Daoy (cell line): ENCODE results near the gene FRMD8. TPM values are rescaled to one million over a fixed set of nuclear protein-coding genes. Genes with fewer than 3 reads are reported as not detected.
"Not testable (repeated sequence)": the region's sequence is repeated elsewhere in the genome, so short reads cannot be mapped to it uniquely, and the experiment has no call there.

Experiments
- DNase-seq: peaks from one replicate; pipeline ENCODE4 v3.0.0-alpha.2; 2015; ENCODE audit warnings: low read depth
- total RNA-seq: library from RNA; depleted of rRNA; stranded (reverse); fragments of >200 nt; shearing (Covaris generic); gene quantifications from 2 replicates; pipeline ENCODE4 v1.2.3, GENCODE V29; 2014

FRMD8 gene
- total RNA-seq, 1 experiment from 2014 or later = 48.9 TPM

GRCh38 chr11:65434667-65435410 lies 48.4 kb downstream of the FRMD8 start:
- no peak for DNase-seq

DNA sequence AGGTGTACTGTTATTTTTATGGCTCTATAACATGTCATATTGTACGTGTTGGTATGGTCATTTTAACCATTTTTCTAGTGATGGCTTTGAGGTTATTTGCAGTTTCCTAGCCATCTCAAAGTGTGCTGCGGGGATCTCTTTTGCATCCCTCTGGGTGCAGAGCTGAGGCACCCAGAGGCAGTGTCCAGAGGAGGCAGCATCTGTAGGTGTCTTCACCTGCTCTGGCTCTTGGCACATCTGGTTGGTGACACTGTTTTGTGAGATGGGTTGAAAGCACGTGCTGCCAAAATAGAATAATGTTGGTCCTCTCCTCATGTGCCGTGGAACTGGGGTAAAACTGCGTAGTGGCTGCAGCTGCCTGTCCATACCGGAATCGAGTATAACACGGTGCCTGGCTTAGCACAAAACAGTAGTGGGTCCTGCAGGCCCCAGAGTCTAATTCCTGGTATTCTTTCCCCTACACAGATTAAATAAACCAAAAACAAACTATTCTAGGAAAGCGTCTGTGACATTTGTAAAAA lies 49.0 kb downstream of the FRMD8 start:
- DNase-seq = no peak

DNA sequence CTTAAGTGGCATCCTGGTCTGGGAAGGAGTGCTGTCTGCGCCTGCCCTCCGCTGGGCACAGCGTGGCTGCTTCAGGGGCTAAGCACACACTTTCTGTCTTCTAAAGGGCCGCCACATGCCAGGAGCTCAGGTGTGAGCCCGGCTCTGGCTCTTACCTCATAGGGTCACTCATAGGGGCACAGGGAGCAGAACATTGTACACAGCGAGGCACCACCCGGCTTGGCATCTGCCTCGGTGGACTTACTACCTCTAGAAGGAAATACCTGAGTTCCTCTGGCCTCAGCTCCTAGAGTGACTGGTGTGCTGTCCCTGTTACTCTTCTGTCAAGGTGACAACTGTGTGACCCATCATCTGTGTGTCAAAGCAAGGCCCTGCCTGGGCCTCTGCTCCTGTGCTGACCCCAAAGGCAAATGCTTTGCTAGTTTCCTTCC lies 49.6 kb downstream of the FRMD8 start:
- no peak for DNase-seq

DNA sequence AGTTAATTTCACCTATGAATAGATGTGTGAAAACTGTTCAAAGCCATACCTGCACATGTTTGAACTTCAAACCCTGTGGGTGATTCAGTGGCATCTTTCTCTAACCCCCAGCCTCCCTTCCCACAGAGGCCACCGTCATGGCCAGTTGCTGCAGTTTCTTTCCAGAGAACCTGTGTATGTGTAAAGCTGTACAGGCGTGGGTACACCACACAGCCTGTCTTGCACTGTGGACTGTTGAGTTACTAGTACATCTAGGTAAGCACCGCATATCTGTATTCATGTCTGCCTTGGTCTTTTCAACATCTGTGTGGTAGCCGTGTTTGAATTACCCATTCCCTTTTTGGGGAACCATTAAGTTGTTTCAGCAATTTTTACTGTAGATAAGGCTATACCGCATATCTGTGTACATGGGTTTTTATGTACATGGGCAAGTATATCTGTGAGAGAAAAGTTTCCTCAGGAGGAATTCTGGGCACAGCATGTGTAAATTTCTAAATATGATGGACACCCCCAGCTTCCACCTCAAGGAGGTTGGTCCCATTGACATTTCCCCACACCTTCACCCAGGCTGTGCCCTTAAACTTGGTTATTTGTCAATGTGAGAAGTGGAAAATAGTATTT lies 50.1 kb downstream of the FRMD8 start:
- no peak for DNase-seq

- no peak for DNase-seq
Measured at GRCh38 chr11:65437436-65438227, 51.2 kb downstream of the FRMD8 start.

- no peak for DNase-seq
Measured at GRCh38 chr11:65438257-65439151, 52.1 kb downstream of the FRMD8 start.

DNA sequence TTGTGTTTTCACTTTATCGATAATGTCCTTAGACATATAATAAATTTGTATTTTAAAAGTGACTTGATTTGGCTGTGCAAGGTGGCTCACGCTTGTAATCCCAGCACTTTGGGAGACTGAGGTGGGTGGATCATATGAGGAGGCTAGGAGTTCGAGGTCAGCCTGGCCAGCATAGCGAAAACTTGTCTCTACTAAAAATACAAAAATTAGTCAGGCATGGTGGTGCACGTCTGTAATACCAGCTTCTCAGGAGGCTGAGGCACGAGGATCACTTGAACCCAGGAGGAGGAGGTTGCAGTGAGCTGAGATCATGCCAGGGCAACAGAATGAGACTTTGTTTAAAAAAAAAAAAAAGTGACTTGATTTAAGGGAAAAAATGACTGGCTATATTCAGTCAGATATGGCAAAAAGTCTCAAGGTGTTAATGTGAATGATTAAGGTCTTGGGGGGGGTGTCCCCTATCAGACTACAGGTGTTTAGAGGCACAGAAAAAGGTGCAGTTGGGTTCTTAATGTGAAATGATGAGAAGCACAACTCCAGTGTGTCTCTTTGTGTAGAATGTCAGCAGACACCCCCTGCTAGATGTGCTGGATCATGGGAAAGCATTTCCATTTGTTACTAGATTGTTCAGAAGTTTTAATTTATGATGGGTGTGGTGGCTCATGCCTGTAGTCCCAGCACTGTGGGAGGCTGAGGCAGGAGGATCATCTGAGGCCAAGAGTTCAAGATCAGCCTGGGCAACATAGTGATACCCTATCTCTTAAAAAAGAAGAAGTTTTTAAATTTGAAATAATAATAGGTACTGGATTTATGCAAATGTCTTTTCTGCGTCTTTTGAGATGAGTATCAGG lies 53.1 kb downstream of the FRMD8 start:
- no peak for DNase-seq

DNA sequence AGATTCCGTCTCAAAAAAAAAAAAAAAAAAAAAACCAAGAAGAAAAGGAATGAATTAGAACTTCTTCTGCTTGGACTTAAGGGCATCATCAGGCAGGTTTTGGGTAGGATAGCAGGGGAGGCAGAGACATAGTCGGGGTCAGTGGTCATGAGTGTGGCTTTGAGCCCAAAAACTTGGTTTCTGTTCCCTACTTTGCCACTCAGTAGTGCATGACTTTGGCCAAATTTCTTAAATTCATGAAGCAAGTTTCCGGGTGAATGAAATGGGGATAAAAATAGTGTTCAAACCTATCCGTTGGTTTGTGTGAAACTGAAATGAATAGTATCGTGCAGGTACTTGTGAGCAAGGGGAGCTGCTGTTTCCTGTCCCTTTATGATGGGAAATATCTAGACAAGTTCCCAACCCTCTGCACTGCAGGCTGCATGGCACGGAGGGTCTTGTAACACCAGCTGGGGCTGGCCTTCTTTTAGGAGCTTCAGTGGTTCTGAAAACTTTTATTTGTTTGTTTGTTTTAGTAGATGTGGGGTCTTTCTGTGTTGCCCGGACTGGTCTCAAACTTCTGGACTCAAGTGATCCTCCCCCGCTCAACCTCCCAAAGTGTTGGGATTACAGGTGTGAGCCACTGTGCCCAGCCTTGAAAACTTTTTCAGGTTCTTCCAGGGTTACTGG lies 54.5 kb downstream of the FRMD8 start:
- DNase-seq = no peak

DNA sequence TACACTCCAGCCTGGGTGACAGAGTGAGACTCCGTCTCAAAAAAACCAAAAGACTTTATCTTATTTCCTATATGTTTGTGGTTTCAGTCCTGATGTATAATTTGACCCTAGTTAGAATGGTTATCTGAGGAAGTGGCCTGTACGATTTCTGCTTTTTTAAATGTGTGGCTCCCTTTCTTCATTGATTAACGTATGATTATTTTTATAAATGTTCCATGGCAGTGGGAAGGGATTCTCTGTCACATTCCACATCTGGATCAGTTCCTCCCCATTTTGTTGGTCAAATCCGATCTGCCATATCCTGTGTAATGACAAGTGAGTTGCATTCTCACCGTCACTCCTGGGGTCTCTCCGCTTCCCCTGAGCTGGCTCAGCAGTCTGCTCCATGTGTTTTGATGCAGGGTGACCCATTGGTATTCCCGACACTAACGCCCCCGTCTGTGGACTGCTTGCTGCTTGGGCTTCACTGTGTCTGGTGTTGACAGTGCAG lies 56.5 kb downstream of the FRMD8 start:
- no peak for DNase-seq

DNA sequence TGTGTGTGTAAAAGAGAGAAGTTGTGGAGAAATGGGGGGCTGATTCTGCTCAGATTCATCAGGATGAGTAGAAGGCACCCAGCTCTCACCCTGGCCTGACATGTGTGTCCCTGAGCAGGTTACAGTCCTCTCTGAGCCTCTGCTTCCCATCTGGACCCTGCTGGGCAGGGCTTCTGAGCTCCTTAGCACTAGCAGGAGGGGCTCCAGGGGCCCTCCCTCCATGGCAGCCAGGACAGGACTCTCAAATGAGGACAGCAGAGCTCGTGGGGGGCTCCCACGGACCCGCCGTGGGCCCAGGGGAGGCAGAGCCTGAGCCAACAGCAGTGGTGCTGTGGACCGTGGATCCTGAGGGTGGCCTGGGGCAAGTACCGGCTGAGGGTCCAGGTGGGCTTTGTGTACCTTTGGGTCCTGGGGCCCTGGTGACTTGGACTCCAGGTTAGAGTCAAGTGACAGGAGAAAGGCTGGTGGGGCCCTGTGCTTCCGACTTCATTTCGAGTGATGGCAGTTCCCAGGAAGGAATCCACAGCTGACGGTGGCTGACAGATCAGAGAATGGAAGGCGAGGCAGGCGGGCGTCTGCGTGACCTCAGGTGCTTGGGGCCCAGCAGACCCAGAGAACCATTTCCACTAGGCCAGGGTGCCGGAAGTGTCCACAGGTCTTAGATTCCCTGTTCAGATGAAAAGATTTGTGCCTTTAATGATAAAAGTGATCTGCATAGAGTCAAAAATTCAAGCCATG lies 58.0 kb downstream of the FRMD8 start:
- DNase-seq = no peak

DNA sequence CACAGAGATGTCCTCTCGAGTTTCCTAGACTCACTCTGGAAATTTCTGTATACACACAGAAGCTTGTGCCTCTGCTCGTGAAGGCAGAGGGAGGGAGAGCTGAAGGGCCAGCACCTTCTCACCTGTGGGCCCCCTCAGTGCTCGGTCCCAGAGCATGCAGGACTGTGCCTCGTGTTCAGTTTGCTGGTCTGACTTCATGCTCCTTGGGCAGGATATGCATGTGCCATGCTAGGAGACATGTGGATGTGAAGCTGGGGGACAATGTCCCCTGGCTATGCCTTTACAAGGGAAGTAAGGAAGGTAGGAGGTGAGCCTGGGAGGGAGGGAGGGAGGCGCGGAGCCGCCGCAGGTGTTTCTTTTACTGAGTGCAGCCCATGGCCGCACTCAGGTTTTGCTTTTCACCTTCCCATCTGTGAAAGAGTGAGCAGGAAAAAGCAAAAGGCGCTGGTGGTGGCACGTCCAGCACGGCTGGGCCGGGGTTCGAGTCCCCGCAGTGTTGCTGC lies 58.7 kb downstream of the FRMD8 start:
- no peak for DNase-seq

DNA sequence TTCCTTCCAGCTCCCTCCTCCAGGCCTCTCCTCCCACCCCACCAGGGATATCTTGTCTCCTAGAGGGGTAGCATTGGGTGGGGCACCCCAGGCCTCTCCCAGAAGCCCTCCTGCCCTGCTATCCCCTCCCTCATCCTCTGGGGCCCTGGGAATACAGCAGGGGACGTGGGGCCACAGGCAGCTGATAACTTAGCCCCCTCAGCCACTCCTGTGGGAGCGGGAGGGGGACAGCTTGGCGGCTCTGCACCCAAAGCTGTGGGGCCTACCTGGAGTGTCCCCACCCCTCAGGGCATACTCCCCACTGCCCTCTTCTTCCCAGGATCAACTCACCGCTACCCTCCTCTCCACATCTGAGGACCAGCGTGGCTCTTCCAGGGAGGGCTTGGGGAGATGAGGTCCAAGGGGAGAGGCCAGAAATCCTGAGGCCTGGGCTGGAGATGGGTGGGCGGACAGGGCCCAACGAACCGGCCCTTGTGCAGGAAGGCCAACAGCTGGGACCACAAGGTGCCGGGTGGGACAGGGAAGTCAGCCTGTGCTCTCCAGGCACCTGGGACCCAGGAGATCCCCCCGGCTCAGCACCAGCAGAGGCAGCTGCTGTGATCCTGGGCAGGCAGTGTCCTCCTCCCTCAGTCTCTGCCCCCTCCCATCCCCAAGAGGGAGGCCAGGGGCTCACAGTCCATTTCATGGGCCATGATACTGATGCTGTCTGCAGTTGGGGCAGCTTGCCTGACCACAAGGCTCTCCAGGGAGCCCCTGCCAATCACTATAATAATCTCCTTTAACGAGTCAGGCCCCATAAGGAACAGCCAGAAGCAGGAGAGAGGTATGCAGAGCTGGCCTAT lies 59.4 kb downstream of the FRMD8 start:
- no peak for DNase-seq

- no peak for DNase-seq
Measured at GRCh38 chr11:65446446-65447277, 60.2 kb downstream of the FRMD8 start.

DNA sequence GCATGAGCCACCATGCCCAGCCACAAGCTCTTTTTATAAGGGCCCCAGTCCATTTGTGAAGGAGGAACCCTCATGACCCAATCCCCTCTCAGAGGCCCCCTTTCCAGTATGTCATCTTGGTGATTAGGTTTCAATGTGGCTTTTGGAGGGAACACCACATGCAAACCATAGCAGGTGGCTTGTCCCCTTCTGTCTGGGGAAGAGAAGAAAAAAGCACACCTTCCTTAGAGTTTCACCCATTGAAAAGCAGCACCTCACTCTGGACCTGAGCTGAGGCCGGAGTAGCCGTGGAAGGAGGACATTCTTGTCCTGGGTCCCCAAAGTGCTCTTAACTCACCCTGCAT lies 61.6 kb downstream of the FRMD8 start:
- DNase-seq = no peak

DNA sequence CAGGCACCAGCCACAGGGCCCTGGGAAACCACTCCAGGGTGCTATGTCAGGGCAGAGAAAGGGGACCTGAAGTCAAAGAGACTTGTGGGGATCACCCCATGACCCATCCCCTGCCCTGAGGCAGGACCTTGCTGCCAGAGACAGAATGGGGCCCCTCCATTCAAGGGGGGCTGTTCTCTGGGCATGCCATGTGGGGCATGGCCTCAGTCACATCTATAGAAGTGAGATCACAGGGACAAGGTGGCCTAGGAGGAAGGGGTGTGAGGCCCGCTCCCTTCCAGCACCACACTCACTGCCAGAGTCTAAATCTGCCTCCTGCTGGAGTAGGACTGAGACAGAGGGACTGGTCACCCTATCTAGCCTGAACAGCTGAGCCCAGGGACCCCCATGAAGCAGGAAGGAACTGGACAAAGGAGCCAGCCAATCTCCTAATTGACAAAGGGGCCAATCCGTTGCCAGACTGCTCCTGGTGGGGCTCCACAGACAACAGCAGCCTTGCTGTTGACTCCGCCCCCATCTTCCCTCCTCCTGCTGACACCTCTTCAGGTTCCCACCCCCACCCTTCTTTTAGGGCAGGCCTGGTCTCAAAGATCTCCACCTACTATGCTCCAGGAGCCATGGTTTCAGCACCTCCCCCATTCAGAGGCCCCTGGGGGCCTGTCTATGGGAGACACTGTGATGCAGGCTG lies 62.1 kb downstream of the FRMD8 start:
- DNase-seq = no peak

- not testable (repeated sequence) for DNase-seq
Measured at GRCh38 chr11:65451301-65451700, 64.9 kb downstream of the FRMD8 start.
